ENCODE data around the gene TAOK3. TPM values are rescaled to one million over a fixed set of nuclear protein-coding genes. Genes with fewer than 3 reads are reported as not detected.

Gene TAOK3
- total and polyA plus RNA-seq, 2 donors (not counting 1 experiment from before 2014, with no cell fraction given) = 30.0 to 80.4 TPM

- H3K27me3 Mint-ChIP-seq = no peaks in the 10 kb centered on the region
- H3K4me1 Mint-ChIP-seq = peaks cover 21% of the 10 kb centered on the region
- no peak overlapping the region for H3K27ac Mint-ChIP-seq
- TF ChIP-seq CTCF (IDR thresholded peaks at IDR 0.05) (no peak), EZH2 (IDR thresholded peaks at IDR 0.05; ENCODE audit: borderline replicate concordance, insufficient read depth, low read depth, low read length, poor library complexity, severe bottlenecking) (no peak)
- no peaks in the 10 kb centered on the region for H3K9me3 Mint-ChIP-seq (ENCODE audit: insufficient read depth)
- Histone ChIP-seq H3K36me3 (replicated peaks in 1 of 2; ENCODE audit: control extremely low read depth in 1 of 2, control insufficient read depth in 1 of 2, extremely low read depth in 1 of 2, insufficient read depth in 2 of 2, low read length in 1 of 2) (peaks cover 0 to 18% of the 10 kb centered on the region in 2 experiments), H3K4me2 (replicated peaks; ENCODE audit: low read depth, low read length, poor library complexity, severe bottlenecking) (no peak overlapping the region), H3K27ac (ENCODE audit: low read length in 2 of 2) (no peak overlapping the region), H3K9me3 (ENCODE audit: control extremely low read depth in 1 of 3, control insufficient read depth in 2 of 3, insufficient read depth in 1 of 3, low read length in 2 of 3) (no peaks in the 10 kb centered on the region), H3K4me1 (ENCODE audit: control insufficient read depth in 2 of 2, insufficient read depth in 2 of 2, low read length in 2 of 2) (no peaks in the 10 kb centered on the region), H2AFZ (ENCODE audit: insufficient read depth, low read depth, low read length, poor library complexity, severe bottlenecking) (no peak overlapping the region), H3K9ac (ENCODE audit: low read length) (no peak overlapping the region), H3K27me3 (replicated peaks in 1 of 4; ENCODE audit: control extremely low read depth in 1 of 4, control insufficient read depth in 3 of 4, insufficient read depth in 4 of 4, low read length in 3 of 4) (no peaks in the 10 kb centered on the region), H3K79me2 (ENCODE audit: control insufficient read depth, insufficient read depth, low read length) (peaks cover 41% of the 10 kb centered on the region), H3K4me3 (ENCODE audit: control extremely low read depth in 1 of 5, extremely low read depth in 1 of 5, insufficient read depth in 1 of 5, low read depth in 2 of 5, low read length in 4 of 5) (no peak overlapping the region), H4K20me1 (ENCODE audit: control insufficient read depth, insufficient read depth, low read length, poor library complexity, severe bottlenecking) (no peaks in the 10 kb centered on the region)
- intact Hi-C loops (cut with micrococcal nuclease) = no loop called here
- DNase-seq (no peak), ATAC-seq (ENCODE audit: low read depth) (no peak)
- WGBS (ENCODE audit: insufficient coverage) = 100% methylated on average over 3 of the region's 3 CpGs
- ChIA-PET CTCF (interaction anchor here (1.3 kb wide), 1 partner anchor 86 kb away, joined by 3 read pairs; the partner anchor contains the start of gene SUDS3), POLR2A (interaction anchor here (0.6 to 0.7 kb wide), 2 partner anchors 28 to 45 kb away, joined by 3 read pairs; no protein-coding TSS in a partner anchor)
- H3K4me3 Mint-ChIP-seq = no peak overlapping the region
Measured at GRCh38 chr12:118290130-118290529, 82.6 kb downstream of the TAOK3 start.

- H2AFZ ChIP-seq (ENCODE audit: insufficient read depth, low read depth, low read length, poor library complexity, severe bottlenecking) = no peak overlapping the region
- H3K9me3 ChIP-seq (ENCODE audit: control extremely low read depth in 1 of 3, control insufficient read depth in 2 of 3, insufficient read depth in 1 of 3, low read length in 2 of 3) = no peaks in the 10 kb centered on the region
- no peaks in the 10 kb centered on the region for H4K20me1 ChIP-seq (ENCODE audit: control insufficient read depth, insufficient read depth, low read length, poor library complexity, severe bottlenecking)
- CTCF ChIA-PET = no interaction called here
- H3K27me3 ChIP-seq (replicated peaks in 1 of 4; ENCODE audit: control extremely low read depth in 1 of 4, control insufficient read depth in 3 of 4, insufficient read depth in 4 of 4, low read length in 3 of 4) = no peaks in the 10 kb centered on the region
- DNase-seq (no peak), ATAC-seq (ENCODE audit: low read depth) (no peak)
- no peak overlapping the region for H3K4me3 Mint-ChIP-seq
- peaks cover 21% of the 10 kb centered on the region for H3K4me1 Mint-ChIP-seq
- no peak overlapping the region for H3K27ac Mint-ChIP-seq
- H3K4me2 ChIP-seq (replicated peaks; ENCODE audit: low read depth, low read length, poor library complexity, severe bottlenecking) = no peak overlapping the region
- peaks cover 39% of the 10 kb centered on the region for H3K79me2 ChIP-seq (ENCODE audit: control insufficient read depth, insufficient read depth, low read length)
- no peaks in the 10 kb centered on the region for H3K4me1 ChIP-seq (ENCODE audit: control insufficient read depth in 2 of 2, insufficient read depth in 2 of 2, low read length in 2 of 2)
- peaks cover 0 to 13% of the 10 kb centered on the region in 2 experiments for H3K36me3 ChIP-seq (replicated peaks in 1 of 2; ENCODE audit: control extremely low read depth in 1 of 2, control insufficient read depth in 1 of 2, extremely low read depth in 1 of 2, insufficient read depth in 2 of 2, low read length in 1 of 2)
- no peak overlapping the region for H3K9ac ChIP-seq (ENCODE audit: low read length)
- intact Hi-C loops (cut with micrococcal nuclease) = no loop called here
- no CpG with 5 or more reads among the region's 1 CpG for WGBS (ENCODE audit: insufficient coverage)
- no peak overlapping the region for H3K4me3 ChIP-seq (ENCODE audit: control extremely low read depth in 1 of 5, extremely low read depth in 1 of 5, insufficient read depth in 1 of 5, low read depth in 2 of 5, low read length in 4 of 5)
- no peaks in the 10 kb centered on the region for H3K9me3 Mint-ChIP-seq (ENCODE audit: insufficient read depth)
- no peak overlapping the region for H3K27ac ChIP-seq (ENCODE audit: low read length in 2 of 2)
- H3K27me3 Mint-ChIP-seq = no peaks in the 10 kb centered on the region
- POLR2A ChIA-PET = no interaction called here
- TF ChIP-seq CTCF (IDR thresholded peaks at IDR 0.05) = no peak
- no peak for TF ChIP-seq EZH2 (IDR thresholded peaks at IDR 0.05; ENCODE audit: borderline replicate concordance, insufficient read depth, low read depth, low read length, poor library complexity, severe bottlenecking)
Measured at GRCh38 chr12:118288174-118288573, 84.5 kb downstream of the TAOK3 start.

All from B cell (primary cell).